IPS-18c (cell line): Measurements from ENCODE around the gene HUS1.
"Not testable (repeated sequence)": the region's sequence is repeated elsewhere in the genome, so short reads cannot be mapped to it uniquely, and the experiment has no call there.

Experiments
- H3K4me3 ChIP-seq: 2 replicates; pipeline ENCODE4 v1.7.0; 2013; ENCODE audit warnings: low read depth, mild to moderate bottlenecking, low read length, moderate library complexity; ENCODE audit not compliant: insufficient read depth
- H3K9me3 ChIP-seq: one replicate; pipeline ENCODE4 v1.6.1; 2013; ENCODE audit warnings: mild to moderate bottlenecking, low read length, moderate library complexity; ENCODE audit not compliant: control insufficient read depth, insufficient read depth

HUS1 gene

DNA sequence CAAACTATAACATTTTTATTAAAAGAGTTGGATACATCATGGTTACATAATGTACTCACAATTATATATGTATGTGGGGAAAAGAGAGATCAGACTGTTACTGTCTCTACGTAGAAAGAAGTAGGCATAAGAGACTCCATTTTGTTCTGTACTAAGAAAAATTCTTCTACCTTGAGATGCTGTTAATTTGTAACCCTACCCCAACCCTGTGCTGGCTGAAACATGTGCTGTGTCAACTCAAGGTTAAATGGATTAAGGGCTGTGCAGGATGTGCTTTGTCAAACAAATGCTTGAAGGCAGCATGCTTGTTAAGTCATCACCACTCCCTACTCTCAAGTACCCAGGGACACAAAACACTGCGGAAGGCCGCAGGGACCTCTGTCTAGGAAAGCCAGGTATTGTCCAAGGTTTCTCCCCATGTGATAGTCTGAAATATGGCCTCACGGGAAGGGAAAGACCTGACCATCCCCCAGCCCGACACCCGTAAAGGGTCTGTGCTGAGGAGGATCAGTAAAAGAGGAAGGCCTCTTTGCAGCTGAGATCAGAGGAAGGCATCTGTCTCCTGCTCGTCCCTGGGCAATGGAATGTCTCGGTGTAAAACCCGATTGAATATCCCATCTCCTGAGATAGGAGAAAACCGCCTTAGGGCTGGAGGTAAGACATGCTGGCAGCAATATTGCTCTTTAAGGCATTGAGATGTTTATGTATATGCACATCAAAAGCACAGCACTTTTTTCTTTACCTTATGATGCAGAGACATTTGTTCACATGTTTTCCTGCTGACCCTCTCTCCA, 10.4 kb upstream of the HUS1 start:
- not testable (repeated sequence) for H3K9me3 ChIP-seq, H3K4me3 ChIP-seq

DNA sequence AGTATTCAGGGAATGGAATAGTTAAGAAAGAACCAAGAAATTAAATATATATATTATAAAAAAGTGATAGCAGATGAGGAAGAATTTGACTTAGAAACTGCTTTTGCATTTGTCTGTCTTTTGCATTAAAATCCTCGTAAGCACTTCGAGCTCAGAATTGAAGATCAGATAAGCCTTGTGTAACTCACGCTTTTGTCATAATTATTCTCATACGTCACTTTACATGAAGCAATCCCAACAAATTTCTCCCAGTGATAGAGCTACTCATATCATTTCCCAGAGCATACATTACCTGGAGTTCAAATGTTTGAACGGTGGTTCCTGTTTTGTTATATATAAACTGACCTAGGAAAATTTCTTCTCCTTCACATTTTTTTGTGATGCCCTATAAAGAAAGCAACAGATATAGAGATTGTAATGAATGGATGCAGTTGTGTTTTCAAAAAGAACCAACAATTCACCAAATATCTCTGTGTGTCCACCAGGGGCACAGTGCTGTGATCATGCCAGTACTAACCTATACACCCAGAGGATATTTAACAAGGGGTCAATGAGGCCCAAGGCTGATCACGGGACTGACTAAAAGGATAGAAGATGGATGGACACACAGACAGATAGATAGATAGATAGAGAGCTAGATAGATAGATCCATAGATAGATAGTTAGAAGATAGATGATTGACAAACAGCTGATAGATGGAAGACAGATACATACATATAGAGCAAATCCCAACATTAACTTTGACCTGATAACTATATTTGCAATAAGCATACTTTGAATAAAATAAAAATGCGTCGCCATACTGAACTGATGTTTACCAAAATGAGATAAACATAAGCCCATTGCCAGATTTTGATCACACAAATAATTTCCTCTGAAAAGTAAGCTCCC, 9.3 kb upstream of the HUS1 start:
- Histone ChIP-seq H3K4me3 (no peak overlapping the region), H3K9me3 (no peaks in the 10 kb centered on the region)

DNA sequence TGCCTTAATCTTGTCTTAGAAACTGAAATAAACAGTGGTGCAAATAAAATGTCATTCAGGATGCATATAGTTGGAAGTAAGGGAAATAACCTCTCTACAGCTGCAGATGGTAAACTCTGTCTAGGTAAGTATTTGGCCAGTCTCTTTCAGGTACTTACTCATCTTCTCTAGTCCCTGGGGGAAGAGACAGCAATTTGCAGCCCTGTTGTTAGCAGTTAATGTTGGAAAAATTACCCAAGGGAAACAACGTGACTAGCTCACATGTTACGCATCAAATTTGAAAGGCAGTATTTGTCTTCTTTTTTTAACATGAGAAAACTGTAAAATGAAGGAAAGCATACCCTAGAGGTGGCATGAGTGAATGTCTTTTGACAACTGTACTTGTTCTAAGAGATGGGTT, 3.2 kb upstream of the HUS1 start:
- Histone ChIP-seq H3K4me3 (no peak overlapping the region), H3K9me3 (no peaks in the 10 kb centered on the region)

DNA sequence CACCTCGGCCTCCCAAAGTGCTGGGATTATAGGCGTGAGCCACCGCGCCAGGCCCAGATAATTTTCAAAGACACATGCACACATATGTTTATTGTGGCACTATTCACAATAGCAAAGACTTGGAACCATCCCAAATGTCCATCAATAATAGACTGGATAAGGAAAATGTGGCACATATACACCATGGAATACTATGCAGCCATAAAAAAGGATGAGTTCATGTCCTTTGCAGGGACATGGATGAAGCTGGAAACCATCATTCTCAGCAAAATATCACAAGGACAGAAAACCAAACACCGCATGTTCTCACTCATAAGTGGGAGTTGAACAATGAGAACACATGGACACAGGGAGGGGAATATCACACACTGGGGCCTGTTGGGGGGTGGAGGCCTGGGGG, 1.2 kb upstream of the HUS1 start:
- H3K4me3 ChIP-seq, H3K9me3 ChIP-seq: not testable (repeated sequence)

DNA sequence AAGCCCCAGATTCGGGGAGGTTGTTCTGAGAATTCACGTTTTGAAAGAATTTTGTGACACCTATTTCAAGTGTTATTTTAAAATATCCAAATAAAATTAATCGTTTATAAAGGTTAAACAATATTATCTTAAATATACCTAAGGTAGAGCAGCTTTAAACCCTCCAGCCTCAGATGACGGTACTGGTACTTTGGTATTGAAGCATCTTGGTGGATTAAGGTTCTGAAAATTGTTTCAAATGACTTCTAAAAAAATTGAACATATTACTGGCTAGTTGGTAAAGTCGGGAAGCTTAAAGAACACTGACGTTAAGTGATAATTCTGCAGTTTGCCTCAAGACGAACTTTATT, 392 bp upstream of the HUS1 start:
- peak overlapping the region; percentile 81; the same call in 1 of the 2 replicates for H3K4me3 ChIP-seq
- H3K9me3 ChIP-seq: no peaks in the 10 kb centered on the region

DNA sequence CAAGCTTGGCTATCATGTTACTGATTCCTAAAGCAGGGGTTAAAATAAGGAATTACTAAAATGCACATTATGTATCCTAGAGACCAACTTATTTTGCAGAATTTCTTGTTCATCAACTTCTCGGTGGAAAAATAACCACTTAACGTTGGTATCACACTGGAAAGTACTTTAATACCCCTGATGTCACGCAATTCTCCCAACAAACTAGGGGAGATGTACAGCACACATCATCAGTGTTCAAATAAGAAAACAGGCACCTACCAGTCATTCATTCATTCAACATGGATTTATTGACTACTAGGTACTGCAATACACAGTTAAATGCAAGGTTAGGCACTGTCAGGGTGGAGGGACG, 648 bp downstream of the HUS1 start:
- H3K4me3 ChIP-seq: peak overlapping the region; percentile 81
- H3K9me3 ChIP-seq: no peaks in the 10 kb centered on the region

DNA sequence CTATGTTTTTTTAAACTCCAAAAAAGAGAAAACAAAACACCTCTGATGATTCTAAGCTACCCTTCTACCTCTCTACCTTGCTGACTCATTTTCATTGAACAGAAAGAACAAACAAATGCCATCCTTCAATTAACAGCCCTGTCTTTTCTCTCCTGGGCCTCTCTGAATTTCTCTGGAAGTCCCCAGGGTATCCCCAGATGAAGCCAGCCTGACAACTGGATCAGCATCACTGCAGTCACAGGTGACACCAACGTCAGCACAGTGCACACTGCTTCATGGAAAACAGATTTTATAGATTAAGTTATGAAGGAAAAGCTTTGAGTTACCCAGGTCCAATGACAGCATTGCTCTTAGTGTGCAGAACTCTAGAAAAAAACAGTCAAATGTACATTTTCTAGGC, 5.7 kb downstream of the HUS1 start:
- no peak overlapping the region for H3K4me3 ChIP-seq

DNA sequence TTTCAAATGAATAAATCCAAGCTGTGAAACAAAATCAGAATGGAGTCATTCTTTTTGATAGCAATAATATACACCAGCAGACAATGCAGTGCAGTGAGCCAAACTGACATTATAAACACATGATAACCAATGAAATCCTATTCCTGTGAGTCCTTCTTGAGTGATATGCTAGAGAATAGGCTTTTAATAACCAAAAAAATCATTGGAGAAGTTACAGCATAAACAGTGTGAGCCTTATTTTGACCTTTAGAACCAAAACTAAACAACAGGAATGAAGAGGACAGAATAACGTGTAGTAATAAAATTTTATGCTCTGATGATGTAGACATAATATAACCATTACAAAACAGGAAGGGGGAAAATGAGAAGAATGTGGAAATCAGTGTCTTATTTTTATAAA, 8.7 kb downstream of the HUS1 start:
- H3K9me3 ChIP-seq: no peaks in the 10 kb centered on the region
- no peak overlapping the region for H3K4me3 ChIP-seq

More for the DNA sequence above, 5.7 kb downstream of the HUS1 start:
- no peaks in the 10 kb centered on the region for H3K9me3 ChIP-seq

DNA sequence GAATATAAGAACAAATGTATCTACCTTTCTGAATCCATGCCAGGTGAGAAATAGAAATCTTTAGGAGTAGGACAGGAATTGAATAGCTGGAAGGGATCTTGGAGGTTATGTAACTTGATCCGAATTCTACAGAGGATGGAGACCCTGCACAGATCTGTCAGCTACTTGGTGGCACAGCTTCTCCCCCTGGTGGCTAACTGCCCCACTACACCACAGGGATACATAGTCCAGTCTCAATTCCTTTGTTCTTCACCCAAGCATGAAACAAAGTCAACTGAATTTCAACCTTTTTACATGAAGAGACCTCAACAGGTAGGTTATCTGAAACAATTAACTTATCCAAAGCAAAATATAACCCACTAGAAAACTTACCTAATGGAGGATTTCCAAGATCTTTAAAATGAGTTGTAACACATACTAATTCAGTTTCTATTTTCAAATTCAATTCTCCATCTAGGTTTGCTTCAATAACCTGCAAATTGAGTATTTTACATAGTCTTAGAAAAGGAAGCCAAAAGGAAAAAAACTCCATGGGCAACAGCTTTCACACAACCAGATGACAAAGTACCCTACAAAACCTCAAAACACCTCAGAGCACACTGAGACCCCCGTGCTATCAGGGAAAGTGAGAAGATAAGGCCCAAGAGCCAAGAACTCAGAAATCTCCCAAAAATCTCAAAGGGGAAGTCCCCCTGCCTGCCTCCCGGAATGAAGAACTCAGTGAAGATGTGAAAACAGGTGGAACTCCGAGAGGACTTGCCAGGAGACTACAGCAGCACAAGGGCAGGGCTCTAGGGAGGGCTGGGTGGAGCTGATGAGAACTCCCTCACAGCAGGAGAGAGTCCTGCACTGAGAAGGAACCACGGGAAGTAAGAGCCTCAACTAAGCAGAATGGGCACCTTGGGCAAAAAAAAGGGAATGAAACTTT, 10.3 kb downstream of the HUS1 start:
- Histone ChIP-seq H3K9me3 (no peaks in the 10 kb centered on the region), H3K4me3 (no peak overlapping the region)

DNA sequence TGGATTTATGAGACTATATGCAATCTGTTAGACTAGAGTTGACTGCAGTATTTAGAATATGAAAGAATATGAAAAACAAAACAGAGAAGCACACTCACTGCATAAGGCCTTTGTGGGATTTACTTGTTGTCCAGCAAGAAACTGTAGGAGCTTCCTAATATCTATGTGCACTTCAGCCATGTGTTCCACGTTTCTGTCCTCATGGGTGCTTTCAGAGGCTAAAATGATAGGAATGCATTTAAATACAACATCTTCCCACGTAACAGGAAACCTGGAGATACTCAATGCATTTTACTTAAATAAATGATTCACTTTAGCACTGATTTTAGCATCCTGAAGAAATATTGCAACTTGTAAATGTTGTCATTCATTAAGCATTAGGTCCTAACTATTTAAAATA, 11.7 kb downstream of the HUS1 start:
- Histone ChIP-seq H3K9me3 (no peaks in the 10 kb centered on the region), H3K4me3 (no peak overlapping the region)

DNA sequence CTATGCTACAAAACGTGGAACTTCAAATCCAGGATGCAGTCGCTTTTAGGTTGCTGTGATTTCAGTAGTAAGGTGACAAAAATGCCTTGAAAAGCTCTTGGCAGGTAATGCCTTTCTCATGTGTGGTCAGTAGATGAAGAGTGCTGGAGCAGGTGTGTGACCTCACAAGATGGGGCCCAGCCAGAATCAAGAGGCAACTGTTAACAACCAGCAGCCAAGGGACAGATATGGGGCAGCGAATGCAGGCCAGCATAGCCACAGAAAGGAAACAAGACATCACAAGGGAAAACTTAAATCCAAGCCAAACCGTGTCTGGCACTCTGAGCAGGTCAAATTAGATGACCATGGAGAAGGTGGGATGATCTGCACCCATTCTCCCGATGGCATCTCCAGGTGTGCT, 12.3 kb downstream of the HUS1 start:
- no peak overlapping the region for H3K4me3 ChIP-seq
- H3K9me3 ChIP-seq: no peaks in the 10 kb centered on the region

DNA sequence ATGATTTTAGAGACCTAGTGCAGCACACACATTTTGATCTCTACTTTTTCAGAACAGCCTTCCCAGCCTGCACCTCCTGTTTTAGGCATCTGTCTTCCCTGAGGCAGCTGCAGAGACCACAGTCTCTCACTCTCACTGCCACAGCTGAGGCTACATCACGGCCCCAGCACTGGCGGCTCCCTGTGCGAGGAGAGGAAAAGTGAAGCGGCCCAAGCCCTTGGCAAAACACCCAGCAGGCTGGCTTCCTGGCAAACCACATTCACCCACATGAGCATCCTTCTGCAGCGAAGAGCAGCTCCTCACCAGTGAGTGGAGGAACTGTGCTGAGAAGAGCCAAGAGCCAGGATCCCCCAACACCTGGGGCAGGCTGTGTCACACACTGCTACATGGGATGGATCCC, 14.0 kb downstream of the HUS1 start:
- Histone ChIP-seq H3K9me3 (no peaks in the 10 kb centered on the region), H3K4me3 (no peak overlapping the region)

DNA sequence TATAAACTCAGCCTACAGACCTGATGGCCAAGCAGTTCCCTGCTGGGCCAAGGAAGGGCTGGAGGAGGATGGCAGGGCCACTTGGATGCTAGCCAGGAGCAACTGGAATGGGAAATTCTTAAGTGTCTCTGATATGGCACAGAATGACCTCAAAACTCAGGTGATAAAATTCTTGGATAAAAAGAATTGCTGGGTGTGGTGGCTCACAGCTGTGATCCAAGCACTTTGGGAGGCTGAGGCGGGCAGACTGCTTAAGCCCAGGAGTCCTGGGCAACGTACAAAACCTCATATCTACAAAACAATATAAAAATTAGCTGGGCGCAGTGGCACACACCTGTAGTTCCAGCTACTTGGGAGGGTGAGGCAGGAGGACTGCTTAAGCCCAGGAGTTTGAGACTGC, 17.2 kb downstream of the HUS1 start:
- H3K4me3 ChIP-seq: no peak overlapping the region
- no peaks in the 10 kb centered on the region for H3K9me3 ChIP-seq

DNA sequence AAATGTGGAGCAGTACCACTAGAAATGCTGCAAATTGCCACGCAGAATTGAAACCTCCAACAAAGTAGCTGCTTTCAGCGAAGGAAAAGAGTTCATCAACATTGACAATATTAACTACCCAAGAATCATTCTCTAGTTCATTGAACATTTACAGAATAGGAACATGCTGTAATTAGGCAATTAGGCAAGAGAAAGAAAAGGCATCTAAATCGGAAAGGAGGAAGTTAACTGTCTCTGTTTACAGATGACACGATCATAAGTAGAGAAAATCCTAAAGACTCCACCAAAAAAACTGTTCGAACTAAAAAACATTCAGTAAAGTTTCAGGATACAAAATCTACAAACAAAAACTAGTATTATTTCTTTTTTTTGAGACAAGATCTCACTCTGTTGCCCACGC, 22.3 kb downstream of the HUS1 start:
- Histone ChIP-seq H3K9me3 (no peaks in the 10 kb centered on the region), H3K4me3 (no peak overlapping the region)

DNA sequence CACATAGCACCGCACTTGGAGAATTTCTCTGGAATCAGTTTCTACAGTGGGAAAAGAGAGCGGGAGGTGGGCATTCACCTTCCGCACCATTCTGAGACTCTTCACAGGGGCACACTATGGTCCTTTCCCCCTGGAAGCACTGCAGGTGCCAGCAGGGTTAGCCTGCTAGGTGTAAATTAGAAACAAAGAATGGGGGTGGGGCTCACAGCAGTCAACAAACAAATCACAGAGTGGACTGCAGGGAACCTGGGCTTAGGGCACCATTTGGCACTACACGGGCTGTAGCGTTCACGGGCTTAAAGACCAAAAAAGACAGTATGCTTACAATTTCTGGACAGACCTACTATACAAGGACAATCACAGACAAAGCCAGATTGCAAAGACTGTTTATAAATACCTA, 23.2 kb downstream of the HUS1 start:
- H3K9me3 ChIP-seq: no peaks in the 10 kb centered on the region
- no peak overlapping the region for H3K4me3 ChIP-seq

DNA sequence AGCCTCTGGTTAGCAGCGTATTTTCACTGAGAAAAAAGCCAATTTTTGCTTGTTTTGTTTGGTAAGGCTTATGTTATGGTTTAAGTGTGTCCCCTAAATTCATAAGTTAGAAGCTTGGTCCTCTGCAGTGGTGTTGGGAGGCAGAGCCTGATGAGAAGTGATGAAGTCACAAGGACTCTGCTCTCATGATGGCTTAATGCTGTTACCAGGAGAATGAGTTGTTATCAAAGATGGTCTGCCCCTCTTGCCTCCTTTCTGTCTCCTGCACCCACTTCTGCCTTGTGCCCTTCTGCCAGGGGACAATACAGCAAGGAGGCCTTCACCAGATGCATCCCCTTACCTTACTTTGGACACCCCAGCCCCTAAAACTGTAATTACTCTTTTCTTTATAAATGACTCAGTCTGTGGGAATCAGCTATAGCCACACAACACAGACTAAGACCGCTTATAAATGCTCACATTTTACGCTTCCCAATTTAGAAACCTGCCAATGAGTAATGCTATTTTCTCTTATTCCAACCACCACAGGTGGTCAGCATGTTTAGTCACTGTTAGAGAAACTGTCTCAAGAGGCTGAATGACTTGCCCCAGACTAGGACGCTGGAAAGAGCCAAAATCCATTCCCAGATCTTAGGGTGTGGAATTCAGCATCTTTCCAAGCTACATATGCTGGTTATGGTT, 25.0 kb downstream of the HUS1 start:
- H3K9me3 ChIP-seq: no peaks in the 10 kb centered on the region
- no peak overlapping the region for H3K4me3 ChIP-seq

DNA sequence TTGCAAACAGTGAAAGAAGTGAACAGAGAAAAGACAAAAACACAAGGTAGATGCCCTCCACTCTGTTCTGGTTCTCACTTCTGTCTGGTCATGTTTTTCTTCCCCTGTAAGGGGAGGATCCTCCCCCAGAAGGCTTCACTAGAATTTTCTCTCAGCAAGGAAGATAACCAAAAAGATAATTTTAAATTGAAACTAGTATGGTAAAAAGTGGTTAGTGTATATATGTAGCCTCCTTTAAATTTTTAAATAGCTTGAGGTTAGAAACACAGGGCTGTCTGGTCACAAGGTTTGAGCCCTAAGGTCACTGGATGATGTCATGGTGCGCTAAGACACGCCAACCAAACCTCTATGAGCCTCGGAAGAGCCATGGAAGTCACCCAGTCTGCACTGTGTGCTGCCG, 25.6 kb downstream of the HUS1 start:
- no peaks in the 10 kb centered on the region for H3K9me3 ChIP-seq
- H3K4me3 ChIP-seq: no peak overlapping the region
